ENCODE results near the gene PCDH8. TPM values are rescaled to one million over a fixed set of nuclear protein-coding genes. Genes with fewer than 3 reads are reported as not detected.

Gene PCDH8
- total and polyA plus RNA-seq, 2 of the 4 experiments (the other 2 are of a cell fraction), result not detected

DNA sequence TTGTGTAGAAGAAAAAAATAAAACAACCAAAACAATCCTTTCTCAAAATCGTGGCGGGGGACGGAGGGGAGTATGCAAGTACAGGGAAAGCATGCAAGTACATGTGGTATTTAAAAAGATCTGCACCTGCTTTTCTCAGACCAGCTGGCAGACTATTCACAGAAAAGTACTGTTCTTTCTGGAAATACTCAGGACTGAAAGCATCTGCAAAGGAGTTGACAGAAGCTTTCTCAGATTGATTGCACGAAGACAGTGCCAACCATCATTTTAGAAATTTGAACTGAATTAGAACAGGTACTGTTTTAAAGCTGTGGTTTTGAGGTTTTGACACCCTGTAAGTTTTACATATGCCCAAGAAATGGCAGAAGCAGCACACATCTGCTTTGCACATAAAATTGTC, 19.8 kb upstream of the PCDH8 start:
- no peak for TF ChIP-seq BHLHE40 (IDR thresholded peaks at IDR 0.05; ENCODE audit: low read depth, low read length)
- TF ChIP-seq, protein P1, sequence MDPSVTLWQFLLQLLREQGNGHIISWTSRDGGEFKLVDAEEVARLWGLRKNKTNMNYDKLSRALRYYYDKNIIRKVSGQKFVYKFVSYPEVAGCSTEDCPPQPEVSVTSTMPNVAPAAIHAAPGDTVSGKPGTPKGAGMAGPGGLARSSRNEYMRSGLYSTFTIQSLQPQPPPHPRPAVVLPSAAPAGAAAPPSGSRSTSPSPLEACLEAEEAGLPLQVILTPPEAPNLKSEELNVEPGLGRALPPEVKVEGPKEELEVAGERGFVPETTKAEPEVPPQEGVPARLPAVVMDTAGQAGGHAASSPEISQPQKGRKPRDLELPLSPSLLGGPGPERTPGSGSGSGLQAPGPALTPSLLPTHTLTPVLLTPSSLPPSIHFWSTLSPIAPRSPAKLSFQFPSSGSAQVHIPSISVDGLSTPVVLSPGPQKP (IDR thresholded peaks at IDR 0.05; ENCODE audit: borderline replicate concordance, low read depth, low read length), result no peak
- no peak for TF ChIP-seq POLR2A (IDR thresholded peaks at IDR 0.05; ENCODE audit: low read depth, low read length)
- TF ChIP-seq, protein P2, sequence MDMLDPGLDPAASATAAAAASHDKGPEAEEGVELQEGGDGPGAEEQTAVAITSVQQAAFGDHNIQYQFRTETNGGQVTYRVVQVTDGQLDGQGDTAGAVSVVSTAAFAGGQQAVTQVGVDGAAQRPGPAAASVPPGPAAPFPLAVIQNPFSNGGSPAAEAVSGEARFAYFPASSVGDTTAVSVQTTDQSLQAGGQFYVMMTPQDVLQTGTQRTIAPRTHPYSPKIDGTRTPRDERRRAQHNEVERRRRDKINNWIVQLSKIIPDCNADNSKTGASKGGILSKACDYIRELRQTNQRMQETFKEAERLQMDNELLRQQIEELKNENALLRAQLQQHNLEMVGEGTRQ (IDR thresholded peaks at IDR 0.05; ENCODE audit: low read depth, low read length), result no peak
- no peak for TF ChIP-seq FOS (IDR thresholded peaks at IDR 0.05; ENCODE audit: low read depth, low read length)
- no peak for TF ChIP-seq NFE2L2 (IDR thresholded peaks at IDR 0.05; ENCODE audit: low read depth, low read length)
- TF ChIP-seq CHD1 (IDR thresholded peaks at IDR 0.05; ENCODE audit: low read depth, low read length), result no peak
- TF ChIP-seq MXI1 (IDR thresholded peaks at IDR 0.05; ENCODE audit: borderline replicate concordance, low read depth, low read length), result no peak
- TF ChIP-seq RAD21 (IDR thresholded peaks at IDR 0.05; ENCODE audit: low read length), result no peak
- TF ChIP-seq MAZ (IDR thresholded peaks at IDR 0.05; ENCODE audit: borderline replicate concordance, low read depth, low read length), result no peak
- TF ChIP-seq, protein P3, sequence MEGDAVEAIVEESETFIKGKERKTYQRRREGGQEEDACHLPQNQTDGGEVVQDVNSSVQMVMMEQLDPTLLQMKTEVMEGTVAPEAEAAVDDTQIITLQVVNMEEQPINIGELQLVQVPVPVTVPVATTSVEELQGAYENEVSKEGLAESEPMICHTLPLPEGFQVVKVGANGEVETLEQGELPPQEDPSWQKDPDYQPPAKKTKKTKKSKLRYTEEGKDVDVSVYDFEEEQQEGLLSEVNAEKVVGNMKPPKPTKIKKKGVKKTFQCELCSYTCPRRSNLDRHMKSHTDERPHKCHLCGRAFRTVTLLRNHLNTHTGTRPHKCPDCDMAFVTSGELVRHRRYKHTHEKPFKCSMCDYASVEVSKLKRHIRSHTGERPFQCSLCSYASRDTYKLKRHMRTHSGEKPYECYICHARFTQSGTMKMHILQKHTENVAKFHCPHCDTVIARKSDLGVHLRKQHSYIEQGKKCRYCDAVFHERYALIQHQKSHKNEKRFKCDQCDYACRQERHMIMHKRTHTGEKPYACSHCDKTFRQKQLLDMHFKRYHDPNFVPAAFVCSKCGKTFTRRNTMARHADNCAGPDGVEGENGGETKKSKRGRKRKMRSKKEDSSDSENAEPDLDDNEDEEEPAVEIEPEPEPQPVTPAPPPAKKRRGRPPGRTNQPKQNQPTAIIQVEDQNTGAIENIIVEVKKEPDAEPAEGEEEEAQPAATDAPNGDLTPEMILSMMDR (conservative IDR thresholded peaks at IDR 0.05; ENCODE audit: low read depth, low read length), result no peak
- no peak for TF ChIP-seq SMC3 (IDR thresholded peaks at IDR 0.05; ENCODE audit: low read depth, low read length)
- no peak for TF ChIP-seq CEBPB (IDR thresholded peaks at IDR 0.05; ENCODE audit: low read depth, low read length)
- TF ChIP-seq MAFK (IDR thresholded peaks at IDR 0.05; ENCODE audit: low read depth, low read length), result no peak
- TF ChIP-seq RFX5 (IDR thresholded peaks at IDR 0.05; ENCODE audit: low read depth, low read length), result no peak
- no peak for TF ChIP-seq RCOR1 (IDR thresholded peaks at IDR 0.05; ENCODE audit: insufficient replicate concordance, low read length)
- no peaks in the 10 kb centered on the region for H3K27me3 ChIP-seq (ENCODE audit: control insufficient read depth, insufficient read depth, low read length)
- no peak overlapping the region for H2BK120ac ChIP-seq (ENCODE audit: low read depth, low read length)
- ATAC-seq (ENCODE audit: low read depth) (no peak), DNase-seq (no peak)
- H2BK5ac ChIP-seq (ENCODE audit: low read depth, low read length, poor library complexity, severe bottlenecking), result no peak overlapping the region
- H3K4ac ChIP-seq (ENCODE audit: low read depth, low read length), result no peak overlapping the region
- CTCF ChIA-PET, result no interaction called here
- H3K79me1 ChIP-seq (ENCODE audit: low read depth in 1 of 2, low read length in 2 of 2), result no peaks in the 10 kb centered on the region
- no peak overlapping the region for H4K8ac ChIP-seq (ENCODE audit: low read depth in 2 of 2, low read length in 2 of 2)
- no peak overlapping the region for H3K27ac ChIP-seq (ENCODE audit: insufficient read depth, low read length)
- BruUV-seq (replicated peaks), result no TSS peak
- no peak overlapping the region for H3K9ac ChIP-seq (ENCODE audit: low read depth, low read length)
- dilution Hi-C loops (cut with HindIII; ENCODE audit: low sequenced_read_pairs, unreplicated experiment), result no loop called here
- H4K5ac ChIP-seq (ENCODE audit: low read depth, low read length), result no peak overlapping the region
- H3K14ac ChIP-seq (replicated peaks; ENCODE audit: low read depth, low read length), result no peak overlapping the region
- H2BK20ac ChIP-seq (ENCODE audit: low read depth, low read length), result no peak overlapping the region
- in situ Hi-C loops (cut with MboI; ENCODE audit: low sequenced_read_pairs), result no loop called here
- no peaks in the 10 kb centered on the region for H3K9me1 ChIP-seq (ENCODE audit: insufficient read depth, low read length)
- H3K4me3 ChIP-seq (ENCODE audit: insufficient read depth, low read depth, low read length), result no peak overlapping the region
- no peaks in the 10 kb centered on the region for H3K4me1 ChIP-seq (ENCODE audit: control insufficient read depth, insufficient read depth, low read length)
- no peak overlapping the region for H3K56ac ChIP-seq (ENCODE audit: extremely low read depth, insufficient read depth, low read length)
- no peak overlapping the region for H4K91ac ChIP-seq (ENCODE audit: insufficient read depth, low read depth, low read length)
- no peaks in the 10 kb centered on the region for H4K20me1 ChIP-seq (ENCODE audit: insufficient read depth, low read length)
- no peak overlapping the region for H2BK15ac ChIP-seq (ENCODE audit: low read depth, low read length)
- no peaks in the 10 kb centered on the region; the same call in 1 of the 2 replicates for H3K9me3 ChIP-seq (ENCODE audit: control insufficient read depth, insufficient read depth, low read length)
- no peak overlapping the region for H2AK5ac ChIP-seq (ENCODE audit: low read depth, low read length)
- intact Hi-C loops (cut with micrococcal nuclease), result no loop called here
- H2AFZ ChIP-seq (replicated peaks; ENCODE audit: low read length, poor library complexity), result no peak overlapping the region
- H2AK9ac ChIP-seq (replicated peaks; ENCODE audit: low read depth, low read length, poor library complexity), result no peak overlapping the region
- WGBS, 2 experiments (ENCODE audit: extremely low coverage in 2 of 2, insufficient read length in 1 of 2), result no CpG with 5 or more reads among the region's 4 CpGs
- H3K23ac ChIP-seq (ENCODE audit: low read depth, low read length), result no peak overlapping the region
- POLR2A ChIA-PET (ENCODE audit: unreplicated experiment), result no interaction called here
- H3K4me2 ChIP-seq (ENCODE audit: low read depth, low read length), result no peak overlapping the region
- H3K36me3 ChIP-seq (ENCODE audit: control insufficient read depth, insufficient read depth, low read length), result no peaks in the 10 kb centered on the region
- no peak overlapping the region for H3K18ac ChIP-seq (ENCODE audit: low read depth, low read length)
